ENCODE results near the gene KCNT1.
"Not testable (repeated sequence)": the region's sequence is repeated elsewhere in the genome, so short reads cannot be mapped to it uniquely, and the experiment has no call there.

Gene KCNT1

DNA sequence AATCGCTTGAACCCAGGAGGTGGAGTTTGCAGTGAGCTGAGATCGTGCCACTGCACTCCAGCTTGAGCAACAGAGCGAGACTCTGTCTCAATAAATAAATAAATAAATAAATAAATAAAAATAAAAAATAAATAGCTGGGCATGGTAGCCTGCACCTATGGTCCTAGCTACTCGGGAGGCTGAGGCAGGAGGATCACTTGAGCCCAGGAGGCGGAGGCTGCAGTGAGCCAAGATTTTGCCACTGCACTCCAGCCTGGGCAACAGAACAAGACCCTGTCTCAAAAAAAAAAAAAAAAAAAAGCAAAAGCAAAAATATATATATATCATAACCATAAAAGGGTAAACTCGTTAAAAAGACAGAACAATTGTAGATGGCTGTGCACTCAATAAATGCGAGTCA lies 29.2 kb upstream of the KCNT1 start:
- in situ Hi-C loops (cut with HindIII; ENCODE audit: low sequenced_read_pairs) = not testable (repeated sequence)

DNA sequence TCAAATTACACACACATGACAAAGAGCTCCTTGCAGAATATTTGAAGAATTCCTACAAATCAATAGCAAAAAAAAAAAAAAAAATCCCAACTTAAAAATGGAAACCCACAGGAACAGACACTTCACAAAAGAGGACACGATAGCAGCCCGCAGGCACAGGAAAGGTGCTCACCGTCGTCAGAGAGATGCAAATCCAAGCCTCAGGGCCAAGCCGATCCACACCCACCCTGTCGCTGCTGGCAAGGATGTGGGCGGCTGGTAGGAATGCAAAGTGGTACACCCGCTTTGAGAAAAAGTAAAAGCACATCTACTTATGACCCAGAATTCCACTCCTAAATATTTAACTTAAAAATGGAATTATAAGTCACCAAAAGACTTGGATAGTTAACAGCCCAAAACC lies 28.0 kb upstream of the KCNT1 start:
- in situ Hi-C loops (cut with HindIII; ENCODE audit: low sequenced_read_pairs) = no loop called here

DNA sequence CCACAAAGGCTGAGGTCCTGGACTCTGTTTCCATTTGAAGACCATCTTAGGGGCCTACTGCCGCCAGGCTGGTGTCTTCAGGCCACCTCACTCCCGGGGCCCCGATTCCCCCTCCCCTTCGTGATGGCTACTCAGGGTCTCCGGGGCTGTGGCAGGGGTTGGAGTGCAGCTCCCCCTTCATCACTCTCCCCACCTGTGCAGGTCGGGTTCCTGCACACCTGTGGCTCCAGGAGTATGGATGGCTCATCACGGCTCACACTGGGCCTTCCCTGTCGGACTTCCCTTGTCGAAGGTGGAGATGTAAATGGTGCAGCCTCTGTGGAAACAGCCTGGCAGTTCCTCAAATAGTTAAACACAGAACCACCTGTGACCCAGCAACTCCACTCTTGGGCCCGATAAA lies 27.0 kb upstream of the KCNT1 start:
- in situ Hi-C loops (cut with HindIII; ENCODE audit: low sequenced_read_pairs) = no loop called here

DNA sequence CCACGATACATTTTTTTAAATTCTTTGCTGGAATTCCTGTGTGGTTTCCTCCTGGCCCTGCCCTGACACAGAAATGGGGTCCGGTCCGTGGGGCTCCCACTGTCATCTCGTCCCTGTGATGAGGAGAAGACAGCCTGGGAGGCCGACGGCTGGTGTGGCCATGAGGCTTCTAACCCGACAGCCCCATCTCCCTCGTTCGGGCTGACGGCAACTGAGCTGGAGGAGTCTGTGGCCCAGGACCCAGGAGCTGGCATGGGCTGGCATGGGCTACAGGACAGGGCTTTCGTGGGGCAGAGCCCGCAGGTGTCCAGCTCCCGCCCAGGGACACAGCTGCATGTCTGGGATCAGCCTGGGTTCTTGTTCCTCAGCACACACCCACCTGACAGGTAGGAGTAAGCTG lies 25.1 kb upstream of the KCNT1 start:
- in situ Hi-C loops (cut with HindIII; ENCODE audit: low sequenced_read_pairs) = no loop called here

DNA sequence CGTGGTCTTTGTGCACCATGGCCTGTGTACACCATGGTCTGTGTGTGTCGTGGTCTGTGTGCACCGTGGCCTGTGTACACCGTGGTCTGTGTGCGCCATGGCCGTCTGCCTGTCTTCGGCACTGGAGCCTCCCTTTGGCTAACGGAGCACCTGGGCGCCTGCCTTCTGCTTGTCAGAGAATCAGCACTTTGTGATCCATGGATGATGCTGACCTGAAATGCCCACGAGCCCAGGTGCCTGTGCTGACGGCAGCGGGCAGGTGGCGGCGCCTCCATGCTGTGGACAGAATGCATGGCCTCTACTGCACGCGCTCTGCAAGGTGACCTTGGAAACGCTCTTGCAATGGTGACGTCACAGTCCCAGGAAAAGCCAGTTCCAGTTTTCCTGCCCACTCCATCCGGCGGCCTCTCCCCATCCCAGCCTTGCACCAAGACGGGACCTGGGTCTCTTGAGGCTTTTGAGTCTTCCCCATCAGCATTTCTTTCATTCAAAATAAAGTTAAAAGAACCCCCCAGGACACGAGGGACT lies 24.3 kb upstream of the KCNT1 start:
- in situ Hi-C loops (cut with HindIII; ENCODE audit: low sequenced_read_pairs) = no loop called here

DNA sequence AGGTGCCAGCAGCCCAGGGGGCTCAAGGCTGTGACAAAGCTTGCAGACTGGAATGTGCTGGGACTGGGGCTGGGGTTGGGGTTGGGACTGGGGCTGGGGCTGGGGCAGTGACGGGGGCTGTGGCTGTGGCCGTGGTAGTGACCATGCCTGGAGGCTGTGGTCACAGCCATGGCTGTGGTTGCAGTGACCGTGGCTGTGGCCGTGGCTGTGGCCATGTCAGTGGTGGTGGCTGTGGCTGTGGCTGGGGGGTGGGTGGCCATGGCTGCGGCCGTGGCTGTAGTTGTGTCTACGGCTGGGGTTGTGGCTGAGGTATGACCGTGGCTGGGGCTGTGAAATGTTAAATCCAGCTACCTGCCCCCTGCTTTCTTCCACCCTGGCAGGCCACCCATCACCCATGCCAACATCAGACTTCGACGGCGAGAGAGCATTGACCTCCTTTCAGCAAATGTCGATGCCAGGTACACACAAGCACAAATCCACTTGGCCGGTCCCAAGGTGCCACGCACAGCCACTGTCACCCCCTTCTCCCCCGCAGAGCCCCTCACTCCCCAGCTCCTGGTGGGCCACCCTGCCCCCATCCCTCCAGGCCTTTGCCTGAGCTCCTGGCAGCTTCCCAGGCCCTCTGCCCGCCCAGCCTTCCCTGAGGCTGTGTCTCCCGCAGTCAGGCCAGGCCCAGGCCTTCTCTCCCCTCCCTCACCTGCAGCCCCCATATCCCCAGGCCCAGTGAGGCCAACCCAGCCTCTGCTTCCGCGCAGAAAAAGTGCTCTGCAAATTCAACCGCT lies 23.6 kb upstream of the KCNT1 start:
- in situ Hi-C loops (cut with HindIII; ENCODE audit: low sequenced_read_pairs) = no loop called here

DNA sequence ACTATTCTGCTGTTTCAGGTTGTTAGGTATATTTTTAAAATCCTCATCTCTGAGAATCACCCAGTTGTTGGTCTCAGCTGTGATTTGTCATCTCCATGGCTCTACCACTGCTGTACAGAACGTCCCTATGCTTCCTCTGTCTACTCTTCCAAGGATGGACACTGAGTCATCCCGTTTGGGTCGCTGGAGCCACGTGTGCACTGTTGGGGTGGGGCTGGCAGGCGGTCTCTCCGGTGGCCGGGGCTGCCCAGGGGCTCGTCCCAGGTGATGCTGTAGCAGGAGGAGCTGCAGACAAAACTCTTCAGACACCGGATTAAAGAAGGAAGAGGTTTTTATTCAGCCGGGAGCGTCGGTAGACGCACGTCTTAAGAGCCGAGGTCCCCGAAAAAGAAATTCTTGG lies 21.9 kb upstream of the KCNT1 start:
- in situ Hi-C loops (cut with HindIII; ENCODE audit: low sequenced_read_pairs) = no loop called here

DNA sequence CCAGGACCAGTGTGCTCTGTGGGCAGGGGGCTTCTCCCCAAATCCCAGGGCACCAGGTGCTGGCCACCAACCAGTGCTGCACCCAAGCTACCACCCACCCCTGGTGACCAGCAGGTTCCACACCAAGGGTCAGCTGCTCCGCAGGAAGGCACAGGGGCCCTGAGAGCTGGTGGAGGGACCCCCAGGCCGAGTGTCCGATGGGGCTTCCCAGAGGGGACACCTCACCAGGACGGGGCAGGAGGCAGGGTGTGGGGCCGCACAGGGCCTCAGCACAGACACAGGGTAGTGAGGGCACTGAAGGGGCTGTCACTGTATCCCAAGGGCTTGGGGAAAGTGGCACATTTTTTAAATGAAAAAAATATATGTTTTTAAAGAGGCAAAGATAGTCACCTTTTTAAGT lies 20.8 kb upstream of the KCNT1 start:
- in situ Hi-C loops (cut with HindIII; ENCODE audit: low sequenced_read_pairs) = no loop called here

DNA sequence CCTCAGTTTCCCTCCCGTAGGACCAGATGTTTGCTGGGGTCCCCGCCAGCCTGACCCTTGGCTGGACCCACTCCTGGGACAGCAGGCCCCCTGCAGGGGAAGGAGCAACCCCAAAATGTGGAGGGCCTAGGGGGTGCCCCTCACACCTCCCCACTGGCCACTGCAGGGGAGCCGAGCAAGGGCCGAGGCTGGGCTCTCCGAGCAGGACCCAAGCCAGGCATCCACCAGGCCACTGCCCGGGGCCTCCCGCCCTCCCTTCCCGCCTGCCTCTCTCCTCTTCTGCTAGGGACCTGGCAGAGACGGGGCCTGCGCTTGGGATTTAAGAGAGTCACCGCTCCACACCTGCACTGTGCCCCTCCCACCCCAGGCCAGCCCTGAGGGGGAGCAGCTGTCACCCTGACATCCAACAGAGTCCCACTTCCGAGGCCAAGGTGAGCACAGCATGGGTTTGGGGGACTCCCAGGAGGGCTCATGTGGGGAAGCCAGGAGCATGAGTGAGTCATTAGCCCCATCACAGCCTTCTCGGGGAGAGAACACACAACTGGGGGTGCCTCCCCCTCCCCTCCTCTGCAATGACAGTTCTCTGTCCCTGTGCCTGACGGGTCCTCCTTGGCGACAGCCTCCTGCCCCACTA lies 18.5 kb upstream of the KCNT1 start:
- in situ Hi-C loops (cut with HindIII; ENCODE audit: low sequenced_read_pairs) = no loop called here

DNA sequence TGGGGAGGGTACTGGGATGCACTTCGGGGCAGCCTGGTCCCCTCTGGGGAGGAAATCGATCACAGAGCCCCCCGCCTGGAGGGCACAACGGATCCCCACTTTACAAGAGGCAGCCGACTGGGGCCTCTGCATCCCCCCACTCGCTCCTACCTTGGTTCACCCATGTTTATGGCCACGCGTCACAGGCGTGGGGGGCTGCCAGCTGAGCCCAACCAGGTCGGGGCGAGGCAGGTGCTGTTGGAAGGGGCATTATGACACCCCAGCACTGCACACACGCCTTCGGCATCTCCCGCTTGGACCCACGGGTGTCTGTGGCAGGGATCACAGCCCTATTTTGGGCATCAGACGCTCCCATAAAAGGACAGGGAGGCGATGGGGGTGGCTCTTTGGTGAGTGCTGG lies 17.3 kb upstream of the KCNT1 start:
- in situ Hi-C loops (cut with HindIII; ENCODE audit: low sequenced_read_pairs) = no loop called here

DNA sequence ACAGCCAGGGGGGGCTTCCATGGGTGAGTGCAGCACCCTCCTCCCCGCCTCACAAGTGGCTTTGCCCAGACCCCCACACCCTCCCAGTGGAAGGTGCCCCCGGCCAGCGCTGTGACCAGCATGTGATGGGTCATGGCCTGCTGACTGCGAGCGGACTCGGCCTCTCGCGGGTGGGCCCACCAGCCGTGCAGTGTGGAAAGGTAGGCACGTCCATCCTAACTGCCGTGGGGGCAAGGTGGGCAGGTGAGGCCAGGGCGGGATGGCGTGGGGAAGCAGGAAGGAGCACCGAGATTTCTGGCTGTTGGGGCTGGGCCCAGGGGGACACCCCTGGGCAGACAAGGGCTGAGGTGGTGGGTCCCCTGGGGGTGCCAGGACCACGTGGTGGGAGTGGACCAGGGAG lies 14.8 kb upstream of the KCNT1 start:
- in situ Hi-C loops (cut with HindIII; ENCODE audit: low sequenced_read_pairs) = no loop called here

DNA sequence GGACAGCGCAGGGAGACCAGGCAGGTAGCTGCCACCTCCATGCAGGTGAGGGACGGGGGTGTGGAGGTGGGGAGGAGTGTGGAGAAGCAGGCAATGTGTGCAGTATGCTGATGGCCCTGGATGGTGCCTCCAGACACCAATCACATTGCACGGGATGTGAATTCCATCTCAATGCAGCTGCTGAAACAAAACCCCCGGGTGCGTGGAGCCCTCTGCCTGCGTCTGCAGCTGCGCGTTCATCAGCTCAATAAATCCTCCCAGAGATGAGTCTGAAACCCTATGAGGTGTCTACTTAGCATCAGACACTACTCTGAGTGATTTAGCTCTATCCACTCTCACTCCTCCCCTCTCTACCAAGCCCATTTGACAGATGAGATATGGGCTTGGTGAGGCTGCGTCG lies 13.0 kb upstream of the KCNT1 start:
- in situ Hi-C loops (cut with HindIII; ENCODE audit: low sequenced_read_pairs) = no loop called here

DNA sequence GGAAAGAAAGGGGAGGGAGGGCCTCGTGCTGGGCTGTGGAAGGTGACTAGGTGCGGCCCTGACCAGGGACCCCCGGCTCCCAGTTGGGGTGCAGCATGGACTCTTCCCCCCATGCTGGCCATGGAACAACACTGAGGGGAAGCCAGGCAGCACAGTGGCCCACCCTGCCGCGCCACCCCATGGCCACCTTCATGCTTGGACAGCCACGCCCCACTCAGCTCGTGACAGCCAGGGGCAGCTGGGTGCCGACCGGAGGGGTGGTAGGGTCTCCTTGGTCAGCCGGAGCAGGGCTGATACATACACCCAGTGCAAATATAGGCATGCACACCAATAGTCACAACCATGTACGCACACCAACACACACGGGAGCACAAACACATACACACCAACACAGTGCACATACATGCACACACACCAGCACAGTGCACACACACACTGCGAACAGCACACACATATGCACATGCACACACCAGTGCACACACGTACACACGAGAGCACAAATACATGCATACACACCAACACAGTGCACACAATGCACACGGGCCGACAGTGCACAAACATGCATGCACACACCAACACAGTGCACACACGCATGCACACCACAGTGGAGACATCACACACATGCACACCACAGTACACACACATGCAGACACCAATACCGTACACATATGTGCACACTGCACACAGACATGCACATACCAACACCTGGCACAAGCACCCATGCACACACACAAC lies 11.0 kb upstream of the KCNT1 start:
- in situ Hi-C loops (cut with HindIII; ENCODE audit: low sequenced_read_pairs) = no loop called here

DNA sequence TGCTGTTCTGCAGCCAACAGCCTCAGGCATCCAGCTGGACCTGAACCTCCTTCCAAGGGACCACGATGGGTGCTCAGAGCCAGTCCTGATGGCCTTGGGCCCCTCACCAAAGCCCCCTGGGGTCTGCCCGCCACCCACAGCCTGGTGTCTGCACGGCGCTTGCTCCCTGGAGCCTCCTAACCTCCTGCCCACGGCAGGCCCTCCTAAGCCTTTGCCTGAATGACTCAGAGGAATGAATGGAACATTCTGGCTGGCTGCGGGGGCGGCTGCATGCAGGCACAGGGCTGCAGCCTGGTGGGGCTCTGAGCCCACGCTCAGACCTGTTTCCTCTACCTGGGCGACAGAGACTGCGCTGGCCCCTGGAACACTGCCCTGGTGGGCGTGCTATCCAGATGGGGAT lies 9.6 kb upstream of the KCNT1 start:
- in situ Hi-C loops (cut with HindIII; ENCODE audit: low sequenced_read_pairs) = no loop called here

DNA sequence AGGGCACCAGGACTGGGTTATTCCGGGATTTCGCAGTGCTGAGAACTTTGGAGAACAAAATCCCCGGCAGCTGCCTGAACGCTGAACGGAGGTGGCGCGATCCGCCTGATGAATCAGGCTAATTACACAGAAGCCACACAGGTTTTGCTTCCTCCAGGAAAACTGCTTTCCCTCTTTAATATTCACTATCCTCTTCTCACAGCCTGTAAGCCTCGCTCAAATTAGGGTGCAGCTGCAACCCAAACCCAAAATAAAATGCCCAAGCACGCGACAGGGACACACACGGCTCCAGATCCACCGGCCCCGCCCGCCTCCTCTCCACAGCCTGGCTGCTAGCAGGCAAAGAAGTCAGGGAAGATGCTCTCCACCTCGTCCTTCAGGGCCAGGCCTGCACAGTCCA lies 8.7 kb upstream of the KCNT1 start:
- in situ Hi-C loops (cut with HindIII; ENCODE audit: low sequenced_read_pairs) = no loop called here

DNA sequence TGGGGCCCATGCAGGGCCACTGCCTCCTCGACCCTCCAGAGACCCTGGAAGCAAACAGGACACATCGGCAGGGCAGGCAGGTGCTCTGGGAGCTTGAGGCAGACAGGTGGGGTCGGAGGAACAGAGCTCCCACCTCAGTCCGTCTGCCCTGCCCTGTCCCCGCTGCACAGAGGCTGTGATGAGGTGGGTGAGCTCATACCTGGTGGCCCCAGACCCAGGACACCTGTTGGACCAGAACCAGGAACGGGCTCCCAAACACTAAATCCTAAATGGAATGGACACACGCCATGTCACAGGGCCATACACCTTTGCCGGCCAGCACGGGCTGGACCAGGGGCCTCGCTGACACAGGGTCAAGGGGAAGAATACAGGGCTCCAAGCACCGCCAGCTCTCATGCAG lies 8.2 kb upstream of the KCNT1 start:
- in situ Hi-C loops (cut with HindIII; ENCODE audit: low sequenced_read_pairs) = no loop called here

DNA sequence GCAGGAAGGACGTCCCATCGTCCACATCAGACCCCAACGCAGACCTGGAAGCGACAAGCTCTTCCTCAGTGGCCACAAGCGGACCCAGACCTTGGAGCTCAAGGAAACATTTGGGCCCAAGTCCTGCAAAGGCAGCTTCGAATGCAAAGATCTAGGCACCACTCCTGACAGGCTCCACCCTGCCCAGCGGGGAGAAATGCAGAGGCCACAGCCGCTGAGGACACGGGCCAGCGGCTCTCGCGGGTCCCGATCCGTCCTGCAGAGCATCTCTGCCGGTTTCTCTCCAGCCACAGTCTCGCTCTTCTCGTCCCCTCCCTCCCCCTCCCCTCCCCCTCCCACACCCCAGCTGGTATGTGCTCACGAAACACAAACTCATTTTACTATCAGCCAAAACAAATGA lies 7.6 kb upstream of the KCNT1 start:
- in situ Hi-C loops (cut with HindIII; ENCODE audit: low sequenced_read_pairs) = no loop called here

DNA sequence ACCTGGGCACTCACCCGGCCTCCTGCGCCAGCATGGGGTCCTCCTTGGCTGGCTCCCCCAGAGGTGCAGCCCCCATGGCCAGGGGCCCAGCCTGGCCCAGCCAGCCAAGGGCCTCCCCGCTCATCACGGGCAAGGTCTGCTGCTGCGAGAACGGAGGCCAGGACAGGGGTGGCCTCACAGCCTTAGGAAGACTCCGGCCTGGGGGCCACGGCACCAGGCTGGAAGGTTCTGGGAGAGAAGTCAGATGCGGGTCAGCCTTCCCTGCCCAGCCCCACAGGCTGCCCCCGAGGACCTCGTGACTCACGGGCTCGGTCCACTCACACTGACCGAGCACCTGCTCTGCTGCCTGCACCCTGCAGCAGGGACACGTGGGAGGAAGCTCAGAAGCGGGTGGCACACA lies 6.9 kb upstream of the KCNT1 start:
- in situ Hi-C loops (cut with HindIII; ENCODE audit: low sequenced_read_pairs) = no loop called here

DNA sequence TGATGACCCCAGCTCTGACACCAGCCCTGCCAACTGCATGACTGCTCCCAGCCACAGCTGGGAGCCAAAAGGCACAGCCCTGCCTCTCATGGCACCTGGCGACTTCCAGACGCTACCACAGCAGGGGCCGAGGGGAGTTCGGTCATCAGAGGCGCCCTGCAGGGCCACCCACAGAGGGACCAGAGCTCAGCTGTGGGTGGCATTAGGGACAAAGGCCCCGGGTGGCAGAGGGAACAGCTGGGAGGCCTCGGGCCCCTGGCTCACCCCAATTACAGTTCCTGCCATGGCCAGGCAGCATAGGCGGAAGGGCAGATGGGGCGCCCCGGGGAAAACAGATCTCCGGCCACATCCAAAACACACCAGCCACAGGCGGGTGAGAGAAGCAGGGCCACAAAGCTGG lies 6.3 kb upstream of the KCNT1 start:
- in situ Hi-C loops (cut with HindIII; ENCODE audit: low sequenced_read_pairs) = no loop called here

DNA sequence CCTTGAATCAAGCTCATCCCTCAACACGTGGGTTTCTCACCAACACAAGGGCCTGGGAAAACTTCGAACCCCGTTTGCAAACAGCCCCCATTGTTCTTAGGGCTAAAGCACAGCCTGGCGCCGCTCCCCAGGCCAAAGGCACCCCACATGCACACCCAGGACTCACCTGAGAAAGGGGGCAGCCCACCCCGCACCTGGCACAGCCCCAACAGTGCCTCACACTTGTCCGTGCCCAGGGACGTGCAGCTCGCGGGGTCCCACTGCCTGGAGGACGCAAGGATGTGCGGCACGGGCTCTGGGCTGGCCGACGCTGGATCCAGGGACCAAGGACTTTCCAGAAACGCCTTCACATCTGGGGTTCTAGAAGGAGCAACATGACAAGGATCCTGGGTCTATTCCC lies 5.5 kb upstream of the KCNT1 start:
- in situ Hi-C loops (cut with HindIII; ENCODE audit: low sequenced_read_pairs) = no loop called here

DNA sequence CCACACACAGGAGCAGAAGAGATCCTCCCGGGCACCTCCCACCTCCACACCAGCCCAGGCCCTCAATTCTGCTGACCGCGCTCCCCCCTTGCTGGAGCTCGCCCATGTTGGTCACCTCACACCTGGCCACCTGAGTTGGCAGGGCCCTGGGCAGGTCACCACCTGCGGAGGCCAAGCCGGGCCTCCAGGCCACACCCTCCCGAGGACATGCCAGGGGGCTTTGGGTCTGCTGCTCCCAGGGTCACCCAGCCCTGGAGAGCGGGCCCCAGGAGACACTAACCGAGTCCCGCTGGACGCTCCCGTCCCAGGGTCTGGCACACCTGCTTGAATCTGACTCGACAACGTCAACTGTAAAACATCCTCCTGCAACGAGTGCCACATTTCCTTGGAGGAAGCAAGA lies 4.8 kb upstream of the KCNT1 start:
- in situ Hi-C loops (cut with HindIII; ENCODE audit: low sequenced_read_pairs) = no loop called here

DNA sequence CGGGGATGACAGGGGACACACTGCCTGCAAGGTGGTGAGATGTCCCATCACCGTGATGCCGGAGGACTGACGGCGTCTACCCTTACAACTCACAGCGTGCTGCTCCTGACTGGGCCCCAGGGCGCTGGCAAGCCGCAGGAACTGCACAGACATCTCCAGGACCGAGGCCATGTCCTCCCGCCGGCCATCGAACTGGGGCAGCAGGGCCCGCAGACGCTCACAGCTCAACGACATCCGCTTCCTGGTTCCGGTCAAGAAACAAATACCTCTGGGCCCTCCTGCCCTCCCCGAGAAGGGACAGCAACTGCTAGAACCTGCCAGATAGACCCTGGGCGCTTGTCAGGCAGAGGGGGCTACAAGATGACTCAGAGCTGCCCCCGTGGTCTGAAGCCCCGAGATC lies 3.7 kb upstream of the KCNT1 start:
- in situ Hi-C loops (cut with HindIII; ENCODE audit: low sequenced_read_pairs) = no loop called here
